Mesendoderm (in vitro differentiated cells): Measurements from ENCODE around the gene NPR1.
"Not testable (repeated sequence)": the region's sequence is repeated elsewhere in the genome, so short reads cannot be mapped to it uniquely, and the experiment has no call there.

Experiments used
- DNase-seq: peaks from one replicate; pipeline ENCODE4 v3.0.0; 2013
- H2AK5ac ChIP-seq: 2 replicates; pipeline ENCODE4 v1.6.1; 2013; ENCODE audit warnings: low read length, inconsistent platforms
- H2BK120ac ChIP-seq: 2 replicates; pipeline ENCODE4 v1.6.1; 2013; ENCODE audit warnings: low read depth, mild to moderate bottlenecking, low read length, moderate library complexity, mixed read lengths
- H2BK15ac ChIP-seq: replicated peaks from 2 replicates; pipeline ENCODE4 v1.6.1; 2013; ENCODE audit warnings: low read depth, mild to moderate bottlenecking, moderate library complexity
- H2BK5ac ChIP-seq: 2 replicates; pipeline ENCODE4 v1.6.1; 2013; ENCODE audit warnings: low read length, inconsistent platforms
- H3K18ac ChIP-seq: 2 replicates; pipeline ENCODE4 v1.6.1; 2013; ENCODE audit warnings: mild to moderate bottlenecking, low read length, mixed read lengths
- H3K23ac ChIP-seq: one replicate; pipeline ENCODE4 v1.6.1; 2013; ENCODE audit warnings: low read length
- H3K27ac ChIP-seq: 2 replicates; pipeline ENCODE4 v1.5.1; 2013; ENCODE audit warnings: low read depth, mild to moderate bottlenecking, inconsistent platforms, low read length, moderate library complexity
- H3K27me3 ChIP-seq: 2 replicates; pipeline ENCODE4 v1.6.1; 2013; ENCODE audit warnings: low read length, control low read depth, mild to moderate bottlenecking, inconsistent platforms; ENCODE audit not compliant: insufficient read depth, poor library complexity
- H3K36me3 ChIP-seq: 2 replicates; pipeline ENCODE4 v1.6.1; 2013; ENCODE audit warnings: low read length, inconsistent platforms; ENCODE audit not compliant: control insufficient read depth, insufficient read depth
- H3K4ac ChIP-seq: one replicate; pipeline ENCODE4 v1.6.1; 2013; ENCODE audit warnings: low read depth, mild to moderate bottlenecking, low read length, moderate library complexity
- H3K4me1 ChIP-seq: 2 replicates; pipeline ENCODE4 v1.6.1; 2013; ENCODE audit warnings: low read depth, low read length, inconsistent platforms; ENCODE audit not compliant: control insufficient read depth
- H3K4me2 ChIP-seq: 2 replicates; pipeline ENCODE4 v1.6.1; 2013; ENCODE audit warnings: low read length
- H3K4me3 ChIP-seq: 2 replicates; pipeline ENCODE4 v1.5.1; 2013; ENCODE audit warnings: mild to moderate bottlenecking, low read length
- H3K56ac ChIP-seq: one replicate; pipeline ENCODE4 v1.6.1; 2013; ENCODE audit warnings: low read length
- H3K79me1 ChIP-seq: 2 replicates; pipeline ENCODE4 v1.6.1; 2013; ENCODE audit warnings: low read length, inconsistent platforms
- H3K79me2 ChIP-seq: 2 replicates; pipeline ENCODE4 v1.6.1; 2013; ENCODE audit warnings: mild to moderate bottlenecking, low read length; ENCODE audit not compliant: control insufficient read depth, insufficient read depth
- H3K9ac ChIP-seq: 2 replicates; pipeline ENCODE4 v1.6.1; 2013; ENCODE audit warnings: low read length, inconsistent platforms
- H4K5ac ChIP-seq: one replicate; pipeline ENCODE4 v1.6.1; 2013; ENCODE audit warnings: low read length
- H4K8ac ChIP-seq: one replicate; pipeline ENCODE4 v1.6.1; 2013; ENCODE audit warnings: low read depth, mild to moderate bottlenecking, control low read depth, low read length, moderate library complexity
- WGBS: extraction: QIAGEN DNeasy Blood & Tissue Kit; methylation state at CpG from one replicate; pipeline ENCODE4 v1.1.7; 2013; ENCODE audit warnings: low lambda C conversion rate, missing lambda C conversion rate; ENCODE audit not compliant: insufficient coverage; ENCODE audit errors: extremely low coverage; 5-methylcytosine and 5-hydroxymethylcytosine counted together

The NPR1 gene

GRCh38 chr1:153724634-153725033 is 46.1 kb downstream of the NPR1 start:
- not testable (repeated sequence) for H3K4ac ChIP-seq, H3K79me1 ChIP-seq, H3K9ac ChIP-seq, H3K18ac ChIP-seq, H4K5ac ChIP-seq, DNase-seq, H4K8ac ChIP-seq, H3K4me2 ChIP-seq, H3K56ac ChIP-seq, H3K4me3 ChIP-seq, H3K36me3 ChIP-seq, H3K4me1 ChIP-seq, H2BK5ac ChIP-seq, H3K79me2 ChIP-seq, H2AK5ac ChIP-seq, H3K27ac ChIP-seq, H3K23ac ChIP-seq, H2BK15ac ChIP-seq, H3K27me3 ChIP-seq, H2BK120ac ChIP-seq
- no CpG with 5 or more reads among the region's 4 CpGs for WGBS

- Histone ChIP-seq H2BK15ac (no peak within 1 kb of the TSS), H3K23ac (peak within 1 kb of the TSS; percentile 91), H3K27ac (peak within 1 kb of the TSS; percentile 70), H2BK5ac (peak within 1 kb of the TSS; percentile 96), H3K4me2 (peak within 1 kb of the TSS; percentile 87), H3K79me1 (peaks cover 4% of the 10 kb centered on the region), H3K27me3 (no peaks in the 10 kb centered on the region), H3K4me1 (peaks cover 5% of the 10 kb centered on the region), H3K36me3 (no peaks in the 10 kb centered on the region), H3K4me3 (peak within 1 kb of the TSS; percentile 80), H3K18ac (peak within 1 kb of the TSS; percentile 88), H4K5ac (peak within 1 kb of the TSS; percentile 97), H2AK5ac (peak within 1 kb of the TSS; percentile 80), H3K79me2 (peaks cover 10% of the 10 kb centered on the region), H3K56ac (peak within 1 kb of the TSS; percentile 99), H4K8ac (peak within 1 kb of the TSS; percentile 78), H3K4ac (peak within 1 kb of the TSS; percentile 96), H3K9ac (peak within 1 kb of the TSS; percentile 82), H2BK120ac (peak within 1 kb of the TSS; percentile 39)
- peak; percentile 100 for DNase-seq
- WGBS: no CpG with 5 or more reads among the region's 49 CpGs
These were observed 49.2 kb downstream of the NPR1 start, which contains the start of gene INTS3 for GRCh38 chr1:153727463-153728304. Gene INTS3 (plus strand): TSS chr1:153728050. CDS start chr1:153728635, 585 bp downstream.

- Histone ChIP-seq H2AK5ac (peak overlapping the region; percentile 80), H3K79me1 (peaks cover 4% of the 10 kb centered on the region), H3K56ac (peak overlapping the region; percentile 96), H2BK120ac (peak overlapping the region; percentile 39), H2BK5ac (peak overlapping the region; percentile 96), H4K8ac (no peak overlapping the region), H3K4me2 (peak overlapping the region; percentile 52), H3K4me3 (peak overlapping the region; percentile 80), H3K23ac (peak overlapping the region; percentile 91), H3K18ac (peak overlapping the region; percentile 88), H3K27ac (peak overlapping the region; percentile 70), H4K5ac (peak overlapping the region; percentile 96), H3K4ac (peak overlapping the region; percentile 96), H3K4me1 (peaks cover 5% of the 10 kb centered on the region), H3K36me3 (no peaks in the 10 kb centered on the region), H3K9ac (peak overlapping the region; percentile 76), H2BK15ac (no peak overlapping the region), H3K27me3 (no peaks in the 10 kb centered on the region), H3K79me2 (peaks cover 10% of the 10 kb centered on the region)
- DNase-seq: peak; percentile 90
- no CpG with 5 or more reads among the region's 19 CpGs for WGBS
These were observed 50.0 kb downstream of the NPR1 start for GRCh38 chr1:153728305-153729066.

- H3K27me3 ChIP-seq: no peaks in the 10 kb centered on the region
- DNase-seq: no peak
- H4K8ac ChIP-seq: no peak overlapping the region
- no peak overlapping the region for H3K23ac ChIP-seq
- H3K56ac ChIP-seq: no peak overlapping the region
- H3K4me3 ChIP-seq: no peak overlapping the region
- H4K5ac ChIP-seq: no peak overlapping the region
- H3K36me3 ChIP-seq: no peaks in the 10 kb centered on the region
- H2BK120ac ChIP-seq: no peak overlapping the region
- no peak overlapping the region for H3K4me2 ChIP-seq
- peaks cover 7% of the 10 kb centered on the region for H3K4me1 ChIP-seq
- peaks cover 8% of the 10 kb centered on the region for H3K79me1 ChIP-seq
- no peak overlapping the region for H3K9ac ChIP-seq
- peaks cover 11% of the 10 kb centered on the region for H3K79me2 ChIP-seq
- H2AK5ac ChIP-seq: no peak overlapping the region
- no peak overlapping the region for H3K18ac ChIP-seq
- no CpG with 5 or more reads among the region's 5 CpGs for WGBS
- H3K27ac ChIP-seq: no peak overlapping the region
- H2BK15ac ChIP-seq: no peak overlapping the region
- no peak overlapping the region for H2BK5ac ChIP-seq
- no peak overlapping the region for H3K4ac ChIP-seq
These were observed 52.0 kb downstream of the NPR1 start for GRCh38 chr1:153730468-153730988.

GRCh38 chr1:153733970-153734369 is 55.5 kb downstream of the NPR1 start:
- H3K4me1 ChIP-seq: peaks cover 5% of the 10 kb centered on the region
- no peak overlapping the region for H3K9ac ChIP-seq
- H3K79me2 ChIP-seq: peaks cover 5% of the 10 kb centered on the region
- H3K4me3 ChIP-seq: no peak overlapping the region
- H4K5ac ChIP-seq: no peak overlapping the region
- no peak overlapping the region for H3K18ac ChIP-seq
- H2BK15ac ChIP-seq: no peak overlapping the region
- no peak overlapping the region for H2BK5ac ChIP-seq
- H3K56ac ChIP-seq: no peak overlapping the region
- H3K27ac ChIP-seq: no peak overlapping the region
- no CpG with 5 or more reads among the region's 1 CpG for WGBS
- H4K8ac ChIP-seq: no peak overlapping the region
- no peak overlapping the region for H3K23ac ChIP-seq
- H2AK5ac ChIP-seq: no peak overlapping the region
- no peaks in the 10 kb centered on the region for H3K27me3 ChIP-seq
- no peak for DNase-seq
- no peaks in the 10 kb centered on the region for H3K36me3 ChIP-seq
- no peak overlapping the region for H3K4me2 ChIP-seq
- no peak overlapping the region for H2BK120ac ChIP-seq
- H3K79me1 ChIP-seq: peaks cover 9% of the 10 kb centered on the region
- no peak overlapping the region for H3K4ac ChIP-seq
